HepG2 (cell line): ENCODE data around the gene SLC25A38. TPM values are rescaled to one million over a fixed set of nuclear protein-coding genes. Genes with fewer than 3 reads are reported as not detected.

Experiments used
- FOXJ3 ChIP-seq: sonication (generic); formaldehyde crosslinking; IDR thresholded peaks from 2 replicates; pipeline ENCODE4 v1.4.0; 2020; ENCODE audit warnings: missing genetic modification reagents, mild to moderate bottlenecking, borderline replicate concordance
- GATAD2A ChIP-seq: IDR thresholded peaks from 2 replicates; pipeline ENCODE4 v1.6.1; 2016
- GPN1 ChIP-seq: sonication (generic); formaldehyde crosslinking; IDR thresholded peaks from 2 replicates; pipeline ENCODE4 v1.5.1; 2020; ENCODE audit warnings: missing genetic modification reagents, borderline replicate concordance
- HCFC1 ChIP-seq: fragments of 150-350 bp; IDR thresholded peaks from 2 replicates; pipeline ENCODE4 v1.6.1; 2014; ENCODE audit warnings: low read depth, low read length
- NFE2L1 ChIP-seq: sonication (generic); formaldehyde crosslinking; IDR thresholded peaks from 2 replicates; pipeline ENCODE4 v1.4.0; 2020; ENCODE audit warnings: missing genetic modification reagents, mild to moderate bottlenecking, borderline replicate concordance
- RARA ChIP-seq: IDR thresholded peaks from 2 replicates; pipeline ENCODE4 v1.6.1; 2016; ENCODE audit warnings: missing genetic modification reagents, missing compliant biosample characterization
- SMARCC2 ChIP-seq: fragments of 450-650 bp; IDR thresholded peaks from 2 replicates; pipeline ENCODE4 v1.6.1; 2017; ENCODE audit warnings: antibody characterized with exemption, mild to moderate bottlenecking
- TMF1 ChIP-seq: sonication (generic); formaldehyde crosslinking; IDR thresholded peaks from 2 replicates; pipeline ENCODE4 v1.8.1; 2022; ENCODE audit warnings: low read depth, missing genetic modification reagents
- ZMYM3 ChIP-seq: sonication (generic); formaldehyde crosslinking; IDR thresholded peaks from 2 replicates; pipeline ENCODE4 v1.5.1; 2020; ENCODE audit warnings: mild to moderate bottlenecking, missing genetic modification reagents
- ZNF251 ChIP-seq: sonication (generic); formaldehyde crosslinking; IDR thresholded peaks from 2 replicates; pipeline ENCODE4 v1.9.0; 2021; ENCODE audit warnings: mild to moderate bottlenecking, missing genetic modification reagents
- ZNF296 ChIP-seq: sonication (generic); formaldehyde crosslinking; conservative IDR thresholded peaks from 2 replicates; pipeline ENCODE4 v1.5.0; 2020; ENCODE audit warnings: mild to moderate bottlenecking, missing genetic modification reagents
- polyA plus RNA-seq, 8 experiments: library from polyadenylated mRNA; depleted of rRNA in 3 of 8; stranded (reverse) in 7 of 8; unstranded in 1 of 8; fragments of >200 nt; fragmentation: Illumina TruSeq in 4 of 8; extraction: Trizol in 4 of 8; gene quantifications; 2 replicates each; pipeline versions ENCODE4 v1.2.1 to v1.2.3, GENCODE V29; 2011 to 2016; ENCODE audit warnings: low read depth in 4 of 8, missing spikeins in 1 of 8, mixed read lengths in 1 of 8; ENCODE audit not compliant: insufficient read depth in 1 of 8
- total RNA-seq, 5 experiments: library from RNA; depleted of rRNA; stranded (reverse); fragments of >200 nt; fragmentation: Illumina TruSeq; extraction: Trizol; gene quantifications; 2 replicates each; pipeline ENCODE4 v1.2.3, GENCODE V29; 2016; ENCODE audit warnings: low read depth in 1 of 5
- TF ChIP-seq, protein P1 (sequence below): sonication (generic); formaldehyde crosslinking; IDR thresholded peaks from 2 replicates; pipeline ENCODE4 v1.8.0; 2022; ENCODE audit warnings: mild to moderate bottlenecking, missing genetic modification reagents; ENCODE audit not compliant: insufficient replicate concordance
- TF ChIP-seq, protein P2 (sequence below): sonication (generic); formaldehyde crosslinking; IDR thresholded peaks from 2 replicates; pipeline ENCODE4 v1.4.0; 2020; ENCODE audit warnings: missing genetic modification reagents
- TF ChIP-seq, protein P3 (sequence below): sonication (generic); formaldehyde crosslinking; IDR thresholded peaks from 2 replicates; pipeline ENCODE4 v1.4.0; 2020; ENCODE audit warnings: missing genetic modification reagents, borderline replicate concordance
- TF ChIP-seq, protein P4 (sequence below): sonication (generic); formaldehyde crosslinking; IDR thresholded peaks from 2 replicates; pipeline ENCODE4 v1.8.0; 2022; ENCODE audit warnings: mild to moderate bottlenecking, missing genetic modification reagents, moderate library complexity
- TF ChIP-seq, protein P5 (sequence below): sonication (generic); formaldehyde crosslinking; IDR thresholded peaks from 2 replicates; pipeline ENCODE4 v1.4.0; 2020; ENCODE audit warnings: missing genetic modification reagents, borderline replicate concordance

The SLC25A38 gene
- total and polyA plus RNA-seq, 2 of the 13 experiments (the other 11 are each of a cell fraction or from before 2014, with no cell fraction given) = 32.5 to 35.4 TPM

DNA sequence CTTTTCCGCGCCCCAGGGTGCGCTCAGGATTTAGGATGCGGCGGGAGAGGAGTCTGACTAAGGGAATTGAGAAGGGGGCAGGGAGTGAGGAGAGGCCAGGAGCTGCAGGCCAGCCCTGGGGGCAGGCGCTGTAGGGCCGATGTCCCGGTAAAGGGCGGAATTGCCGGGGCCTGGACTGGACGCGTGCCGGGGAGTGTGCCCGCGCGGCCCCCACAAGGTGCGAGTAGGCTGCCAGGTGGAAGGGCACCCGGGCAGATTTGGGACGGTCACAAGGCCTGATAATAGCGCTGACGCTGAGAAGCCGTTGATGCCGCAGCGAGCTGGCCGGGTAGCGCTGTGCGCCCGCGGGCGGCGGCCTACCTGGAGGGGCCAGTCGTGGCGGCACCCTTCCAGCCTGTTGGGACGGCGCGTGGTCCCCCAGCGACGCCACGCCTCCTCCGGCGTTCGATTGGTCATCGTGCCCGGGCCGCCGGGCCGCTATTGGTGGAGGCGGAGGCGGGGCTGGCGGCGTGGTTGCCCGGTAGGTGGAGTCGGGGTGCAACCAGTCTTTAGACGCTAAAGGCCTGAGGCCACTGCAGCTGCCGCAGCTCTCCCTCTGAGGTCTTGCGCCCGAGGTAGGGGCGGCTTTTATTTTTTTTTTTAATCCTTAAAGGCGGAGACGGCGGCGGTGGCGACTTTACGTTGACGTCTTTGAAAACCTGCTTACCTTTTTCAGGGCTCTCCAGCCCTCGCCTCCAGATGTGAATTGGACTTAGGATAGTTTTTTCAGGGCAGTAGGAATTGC is 903 bp downstream of the SLC25A38 start (continued):
- TF ChIP-seq, protein P1, sequence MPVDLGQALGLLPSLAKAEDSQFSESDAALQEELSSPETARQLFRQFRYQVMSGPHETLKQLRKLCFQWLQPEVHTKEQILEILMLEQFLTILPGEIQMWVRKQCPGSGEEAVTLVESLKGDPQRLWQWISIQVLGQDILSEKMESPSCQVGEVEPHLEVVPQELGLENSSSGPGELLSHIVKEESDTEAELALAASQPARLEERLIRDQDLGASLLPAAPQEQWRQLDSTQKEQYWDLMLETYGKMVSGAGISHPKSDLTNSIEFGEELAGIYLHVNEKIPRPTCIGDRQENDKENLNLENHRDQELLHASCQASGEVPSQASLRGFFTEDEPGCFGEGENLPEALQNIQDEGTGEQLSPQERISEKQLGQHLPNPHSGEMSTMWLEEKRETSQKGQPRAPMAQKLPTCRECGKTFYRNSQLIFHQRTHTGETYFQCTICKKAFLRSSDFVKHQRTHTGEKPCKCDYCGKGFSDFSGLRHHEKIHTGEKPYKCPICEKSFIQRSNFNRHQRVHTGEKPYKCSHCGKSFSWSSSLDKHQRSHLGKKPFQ (CRISPR knock-in tag) = peak; percentile 35
- TF ChIP-seq ZMYM3 = no peak
- no peak for TF ChIP-seq NFE2L1 (CRISPR knock-in tag)
- TF ChIP-seq TMF1 = no peak
- TF ChIP-seq, protein P2, sequence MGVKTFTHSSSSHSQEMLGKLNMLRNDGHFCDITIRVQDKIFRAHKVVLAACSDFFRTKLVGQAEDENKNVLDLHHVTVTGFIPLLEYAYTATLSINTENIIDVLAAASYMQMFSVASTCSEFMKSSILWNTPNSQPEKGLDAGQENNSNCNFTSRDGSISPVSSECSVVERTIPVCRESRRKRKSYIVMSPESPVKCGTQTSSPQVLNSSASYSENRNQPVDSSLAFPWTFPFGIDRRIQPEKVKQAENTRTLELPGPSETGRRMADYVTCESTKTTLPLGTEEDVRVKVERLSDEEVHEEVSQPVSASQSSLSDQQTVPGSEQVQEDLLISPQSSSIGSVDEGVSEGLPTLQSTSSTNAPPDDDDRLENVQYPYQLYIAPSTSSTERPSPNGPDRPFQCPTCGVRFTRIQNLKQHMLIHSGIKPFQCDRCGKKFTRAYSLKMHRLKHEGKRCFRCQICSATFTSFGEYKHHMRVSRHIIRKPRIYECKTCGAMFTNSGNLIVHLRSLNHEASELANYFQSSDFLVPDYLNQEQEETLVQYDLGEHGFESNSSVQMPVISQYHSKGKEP (CRISPR knock-in tag) = no peak; the same call in 1 of the 2 replicates
- 0 out of 2 replicates have a peak, but pooled peaks have one; percentile 7 for TF ChIP-seq RARA (CRISPR knock-in tag)
- TF ChIP-seq FOXJ3 (CRISPR knock-in tag) = no peak
- TF ChIP-seq, protein P3, sequence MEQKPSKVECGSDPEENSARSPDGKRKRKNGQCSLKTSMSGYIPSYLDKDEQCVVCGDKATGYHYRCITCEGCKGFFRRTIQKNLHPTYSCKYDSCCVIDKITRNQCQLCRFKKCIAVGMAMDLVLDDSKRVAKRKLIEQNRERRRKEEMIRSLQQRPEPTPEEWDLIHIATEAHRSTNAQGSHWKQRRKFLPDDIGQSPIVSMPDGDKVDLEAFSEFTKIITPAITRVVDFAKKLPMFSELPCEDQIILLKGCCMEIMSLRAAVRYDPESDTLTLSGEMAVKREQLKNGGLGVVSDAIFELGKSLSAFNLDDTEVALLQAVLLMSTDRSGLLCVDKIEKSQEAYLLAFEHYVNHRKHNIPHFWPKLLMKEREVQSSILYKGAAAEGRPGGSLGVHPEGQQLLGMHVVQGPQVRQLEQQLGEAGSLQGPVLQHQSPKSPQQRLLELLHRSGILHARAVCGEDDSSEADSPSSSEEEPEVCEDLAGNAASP (CRISPR knock-in tag) = no peak; the same call in 1 of the 2 replicates
- TF ChIP-seq SMARCC2 = no peak
- no peak for TF ChIP-seq GPN1 (CRISPR knock-in tag)
- no peak for TF ChIP-seq ZNF251 (CRISPR knock-in tag)
- TF ChIP-seq, protein P4, sequence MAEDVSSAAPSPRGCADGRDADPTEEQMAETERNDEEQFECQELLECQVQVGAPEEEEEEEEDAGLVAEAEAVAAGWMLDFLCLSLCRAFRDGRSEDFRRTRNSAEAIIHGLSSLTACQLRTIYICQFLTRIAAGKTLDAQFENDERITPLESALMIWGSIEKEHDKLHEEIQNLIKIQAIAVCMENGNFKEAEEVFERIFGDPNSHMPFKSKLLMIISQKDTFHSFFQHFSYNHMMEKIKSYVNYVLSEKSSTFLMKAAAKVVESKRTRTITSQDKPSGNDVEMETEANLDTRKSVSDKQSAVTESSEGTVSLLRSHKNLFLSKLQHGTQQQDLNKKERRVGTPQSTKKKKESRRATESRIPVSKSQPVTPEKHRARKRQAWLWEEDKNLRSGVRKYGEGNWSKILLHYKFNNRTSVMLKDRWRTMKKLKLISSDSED (CRISPR knock-in tag) = 0 out of 2 replicates have a peak, but pooled peaks have one; percentile 50
- TF ChIP-seq, protein P5, sequence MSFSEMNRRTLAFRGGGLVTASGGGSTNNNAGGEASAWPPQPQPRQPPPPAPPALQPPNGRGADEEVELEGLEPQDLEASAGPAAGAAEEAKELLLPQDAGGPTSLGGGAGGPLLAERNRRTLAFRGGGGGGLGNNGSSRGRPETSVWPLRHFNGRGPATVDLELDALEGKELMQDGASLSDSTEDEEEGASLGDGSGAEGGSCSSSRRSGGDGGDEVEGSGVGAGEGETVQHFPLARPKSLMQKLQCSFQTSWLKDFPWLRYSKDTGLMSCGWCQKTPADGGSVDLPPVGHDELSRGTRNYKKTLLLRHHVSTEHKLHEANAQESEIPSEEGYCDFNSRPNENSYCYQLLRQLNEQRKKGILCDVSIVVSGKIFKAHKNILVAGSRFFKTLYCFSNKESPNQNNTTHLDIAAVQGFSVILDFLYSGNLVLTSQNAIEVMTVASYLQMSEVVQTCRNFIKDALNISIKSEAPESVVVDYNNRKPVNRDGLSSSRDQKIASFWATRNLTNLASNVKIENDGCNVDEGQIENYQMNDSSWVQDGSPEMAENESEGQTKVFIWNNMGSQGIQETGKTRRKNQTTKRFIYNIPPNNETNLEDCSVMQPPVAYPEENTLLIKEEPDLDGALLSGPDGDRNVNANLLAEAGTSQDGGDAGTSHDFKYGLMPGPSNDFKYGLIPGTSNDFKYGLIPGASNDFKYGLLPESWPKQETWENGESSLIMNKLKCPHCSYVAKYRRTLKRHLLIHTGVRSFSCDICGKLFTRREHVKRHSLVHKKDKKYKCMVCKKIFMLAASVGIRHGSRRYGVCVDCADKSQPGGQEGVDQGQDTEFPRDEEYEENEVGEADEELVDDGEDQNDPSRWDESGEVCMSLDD (CRISPR knock-in tag) = no peak
- no peak for TF ChIP-seq GATAD2A
- no peak for TF ChIP-seq HCFC1
- no peak for TF ChIP-seq ZNF296 (CRISPR knock-in tag)
